ENCODE data around the gene OPA1.

The OPA1 gene

GRCh38 chr3:193641440-193641775, 48.4 kb downstream of the OPA1 start:
- TF ChIP-seq CTCF (IDR thresholded peaks at IDR 0.05) = no peak
- H3K4me3 ChIP-seq = no peak overlapping the region
- no peak for DNase-seq (ENCODE audit: low spot score)
- no peak overlapping the region for H3K27ac ChIP-seq

- H3K4me3 ChIP-seq = no peak overlapping the region
- no peak for TF ChIP-seq CTCF (IDR thresholded peaks at IDR 0.05)
- H3K27ac ChIP-seq = no peak overlapping the region
- no peak for DNase-seq (ENCODE audit: low spot score)
Observed at GRCh38 chr3:193645806-193646205, 52.8 kb downstream of the OPA1 start.

GRCh38 chr3:193648542-193649076, 55.6 kb downstream of the OPA1 start:
- H3K27ac ChIP-seq = no peak overlapping the region
- no peak overlapping the region for H3K4me3 ChIP-seq
- DNase-seq (ENCODE audit: low spot score) = no peak
- TF ChIP-seq CTCF (IDR thresholded peaks at IDR 0.05) = no peak

- Histone ChIP-seq H3K27ac (no peak overlapping the region), H3K4me3 (no peak overlapping the region)
- no peak for DNase-seq (ENCODE audit: low spot score)
- no peak for TF ChIP-seq CTCF (IDR thresholded peaks at IDR 0.05)
Observed at GRCh38 chr3:193650585-193650984, 57.6 kb downstream of the OPA1 start.

- Histone ChIP-seq H3K27ac (no peak overlapping the region), H3K4me3 (no peak overlapping the region)
- no peak for DNase-seq (ENCODE audit: low spot score)
- TF ChIP-seq CTCF (IDR thresholded peaks at IDR 0.05) = no peak
Observed at GRCh38 chr3:193655831-193656433, 62.9 kb downstream of the OPA1 start.

- no peak for DNase-seq (ENCODE audit: low spot score)
- TF ChIP-seq CTCF (IDR thresholded peaks at IDR 0.05) = no peak
- no peak overlapping the region for H3K4me3 ChIP-seq
- no peak overlapping the region for H3K27ac ChIP-seq
Observed at GRCh38 chr3:193656445-193656844, 63.4 kb downstream of the OPA1 start.

GRCh38 chr3:193656878-193657282, 63.9 kb downstream of the OPA1 start:
- H3K27ac ChIP-seq = no peak overlapping the region
- H3K4me3 ChIP-seq = no peak overlapping the region
- DNase-seq (ENCODE audit: low spot score) = no peak
- TF ChIP-seq CTCF (IDR thresholded peaks at IDR 0.05) = no peak
